ENCODE results near the gene RNF182.
"Not testable (repeated sequence)": the region's sequence is repeated elsewhere in the genome, so short reads cannot be mapped to it uniquely, and the experiment has no call there.

RNF182 gene

DNA sequence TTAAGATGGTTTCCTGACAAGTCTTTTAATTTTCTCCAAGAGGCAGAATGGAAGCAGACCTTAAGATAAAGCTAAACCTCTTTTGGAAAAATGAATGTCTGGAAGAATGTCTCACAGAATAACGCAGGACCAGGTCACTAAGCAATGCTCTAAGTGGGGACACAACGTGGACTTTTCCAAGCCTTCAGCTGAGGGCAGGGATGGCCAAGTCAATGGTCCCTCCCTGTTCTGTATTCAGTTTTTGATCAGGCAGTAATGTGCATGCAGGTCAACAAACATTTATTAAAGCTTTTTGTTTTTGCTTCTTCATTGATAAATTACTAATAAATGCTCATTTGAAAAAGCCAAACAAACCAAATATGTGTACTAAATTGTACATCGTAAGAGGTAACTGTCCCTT is 2.0 kb upstream of the RNF182 start:
- DNase-seq (ENCODE audit: low read depth in 1 of 2, low spot score in 1 of 2) = no peak
- in situ Hi-C loops (cut with HindIII; ENCODE audit: low pct_unique_long_range_greater_than_20kb, low sequenced_read_pairs) = no loop called here
- no peak for TF ChIP-seq JUND (IDR thresholded peaks at IDR 0.05; ENCODE audit: low read depth)

DNA sequence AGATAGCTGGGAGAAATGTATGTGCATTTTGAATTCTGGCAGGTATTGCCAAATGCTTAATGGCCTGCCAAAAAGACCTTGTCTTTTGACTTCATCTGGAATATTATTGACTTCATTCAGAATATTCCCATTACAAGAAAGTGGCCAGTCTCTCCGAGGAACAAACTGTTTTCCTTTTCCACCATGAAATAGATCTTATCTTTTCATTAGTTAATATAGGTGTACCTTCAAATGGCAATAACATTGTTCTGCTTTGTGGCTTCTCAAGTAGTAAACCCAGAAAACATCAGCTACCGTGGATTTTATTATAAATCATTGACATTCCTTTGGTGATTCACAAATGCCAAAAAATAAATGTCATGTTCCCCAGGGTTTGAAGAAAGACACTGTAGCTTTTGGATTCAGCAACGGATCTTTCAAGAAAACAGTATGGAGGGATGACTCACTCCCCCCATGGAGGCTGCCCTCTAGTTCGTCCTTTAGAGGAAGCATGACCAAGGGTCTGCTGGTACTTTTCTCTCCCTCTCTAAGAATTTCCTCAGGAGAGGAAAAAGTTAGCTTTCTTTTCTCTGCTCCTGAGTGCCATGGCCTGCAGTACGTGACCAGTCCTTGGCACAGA is 1.1 kb upstream of the RNF182 start:
- in situ Hi-C loops (cut with HindIII; ENCODE audit: low pct_unique_long_range_greater_than_20kb, low sequenced_read_pairs) = no loop called here
- no peak for DNase-seq (ENCODE audit: low read depth in 1 of 2, low spot score in 1 of 2)
- no peak for TF ChIP-seq JUND (IDR thresholded peaks at IDR 0.05; ENCODE audit: low read depth)

DNA sequence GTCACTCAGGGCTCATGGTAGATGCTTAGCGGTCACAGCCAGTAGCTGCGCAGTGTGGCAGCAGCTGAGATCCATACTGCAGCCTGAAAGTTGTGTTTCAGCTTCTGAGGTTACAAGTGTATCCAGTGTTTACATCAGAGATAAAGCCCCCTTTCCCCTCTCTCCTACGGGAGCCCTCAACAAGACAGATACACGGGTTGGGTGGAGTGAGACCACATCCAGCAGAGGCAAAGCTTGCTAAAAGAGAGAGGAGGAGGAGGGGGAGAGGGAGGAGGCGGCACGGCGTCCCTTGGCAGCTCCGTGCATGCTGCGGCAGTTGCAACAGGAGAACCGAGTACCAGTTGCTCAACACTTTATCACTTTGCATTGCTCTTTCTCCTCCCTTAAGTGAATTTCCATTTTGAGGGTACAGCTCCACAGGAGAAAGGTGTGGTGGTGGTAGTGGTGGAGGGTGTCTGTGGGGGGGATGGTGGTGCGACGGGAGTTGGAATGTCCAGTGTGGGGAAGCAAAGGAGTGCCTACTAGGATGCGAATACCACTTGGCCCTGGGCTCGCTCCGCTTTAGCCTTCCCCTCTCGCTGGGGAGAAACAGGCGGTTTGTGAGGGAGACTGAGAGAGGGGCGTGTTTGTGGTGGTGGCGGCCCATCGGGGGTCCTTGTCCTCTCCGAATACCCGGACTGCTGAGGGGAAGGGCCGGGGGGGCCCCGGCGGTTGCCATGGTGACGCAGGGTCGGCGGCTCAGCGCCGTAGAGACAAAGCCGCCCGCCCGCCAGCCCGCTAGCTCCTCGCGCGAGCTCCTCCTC is 405 bp upstream of the RNF182 start:
- TF ChIP-seq JUND (IDR thresholded peaks at IDR 0.05; ENCODE audit: low read depth) = no peak
- in situ Hi-C loops (cut with HindIII; ENCODE audit: low pct_unique_long_range_greater_than_20kb, low sequenced_read_pairs) = no loop called here
- DNase-seq (ENCODE audit: low read depth in 1 of 2, low spot score in 1 of 2) = peak; percentile 18 to 43

DNA sequence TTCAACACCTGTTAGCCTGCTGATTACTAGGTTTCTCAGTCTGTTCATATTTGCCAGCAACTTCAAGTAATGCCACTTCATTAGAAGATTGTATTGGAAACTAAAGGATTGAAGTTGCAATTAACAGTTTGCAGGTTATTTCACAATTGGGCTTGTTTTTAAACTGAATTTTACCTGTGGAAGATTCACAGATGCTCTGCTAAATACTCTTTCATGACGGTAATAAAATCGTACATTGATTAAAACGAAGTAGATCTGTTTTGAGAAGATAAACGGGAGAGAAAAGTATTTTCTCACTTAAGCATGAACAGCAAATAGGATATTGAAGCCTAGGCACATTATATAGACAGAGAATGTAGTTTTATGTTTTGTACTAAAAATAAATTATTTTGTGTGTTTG is 1.6 kb downstream of the RNF182 start:
- no peak for DNase-seq (ENCODE audit: low read depth in 1 of 2, low spot score in 1 of 2)
- in situ Hi-C loops (cut with HindIII; ENCODE audit: low pct_unique_long_range_greater_than_20kb, low sequenced_read_pairs) = no loop called here
- no peak for TF ChIP-seq JUND (IDR thresholded peaks at IDR 0.05; ENCODE audit: low read depth)

DNA sequence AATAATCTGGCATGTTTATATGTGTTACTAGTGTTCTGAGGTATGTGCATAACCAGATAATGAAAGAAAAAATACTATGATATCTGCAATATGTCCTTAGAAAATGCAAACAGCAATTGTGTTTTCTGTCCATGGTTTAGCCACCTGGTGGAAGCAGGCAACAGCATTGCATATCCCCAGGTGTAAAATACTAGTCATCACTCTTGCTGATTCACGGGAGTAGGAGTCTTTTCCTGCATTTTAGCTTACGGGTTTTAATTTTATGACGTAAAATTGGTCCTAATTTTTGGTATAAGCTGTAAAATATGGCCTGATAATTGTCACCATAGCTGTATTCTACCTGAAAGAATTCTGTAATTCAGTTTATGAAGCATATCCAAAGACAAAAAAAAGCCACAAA is 2.5 kb downstream of the RNF182 start:
- peak; percentile 13 to 59 for DNase-seq (ENCODE audit: low read depth in 1 of 2, low spot score in 1 of 2)
- TF ChIP-seq JUND (IDR thresholded peaks at IDR 0.05; ENCODE audit: low read depth) = no peak
- in situ Hi-C loops (cut with HindIII; ENCODE audit: low pct_unique_long_range_greater_than_20kb, low sequenced_read_pairs) = no loop called here

GRCh38 chr6:13929196-13929595 is 4.4 kb downstream of the RNF182 start:
- TF ChIP-seq JUND (IDR thresholded peaks at IDR 0.05; ENCODE audit: low read depth) = no peak
- in situ Hi-C loops (cut with HindIII; ENCODE audit: low pct_unique_long_range_greater_than_20kb, low sequenced_read_pairs) = no loop called here
- DNase-seq (ENCODE audit: low read depth in 1 of 2, low spot score in 1 of 2) = no peak

DNA sequence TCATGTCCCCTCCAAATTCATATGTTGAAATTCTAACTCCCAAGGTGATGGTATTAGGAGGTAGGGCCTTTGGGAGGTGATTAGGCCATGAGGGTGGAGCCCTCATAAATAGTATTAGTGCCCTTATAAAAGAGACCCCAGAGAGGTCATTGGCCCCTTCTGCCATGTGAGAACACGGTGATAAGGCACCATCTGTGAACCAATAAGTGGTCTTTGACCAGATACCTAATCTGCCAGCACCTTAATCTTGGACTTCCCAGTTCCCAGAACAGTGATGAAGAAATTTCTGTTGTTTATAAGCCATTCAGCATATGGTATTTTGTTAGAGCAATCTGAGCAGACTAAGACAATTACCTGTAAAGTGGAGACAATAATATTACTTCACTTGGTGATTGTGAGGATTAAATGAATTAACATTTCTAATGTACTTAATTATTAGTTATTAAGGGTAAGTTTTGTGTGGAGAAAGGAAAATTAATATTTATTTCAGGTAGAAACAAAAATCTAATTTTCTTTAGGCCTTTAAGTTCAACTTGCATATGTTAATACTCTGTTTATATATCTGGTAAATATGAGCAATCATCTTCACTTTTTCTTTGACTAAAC is 7.1 kb downstream of the RNF182 start:
- in situ Hi-C loops (cut with HindIII; ENCODE audit: low pct_unique_long_range_greater_than_20kb, low sequenced_read_pairs) = no loop called here
- TF ChIP-seq JUND (IDR thresholded peaks at IDR 0.05; ENCODE audit: low read depth) = no peak
- no peak for DNase-seq (ENCODE audit: low read depth in 1 of 2, low spot score in 1 of 2)

DNA sequence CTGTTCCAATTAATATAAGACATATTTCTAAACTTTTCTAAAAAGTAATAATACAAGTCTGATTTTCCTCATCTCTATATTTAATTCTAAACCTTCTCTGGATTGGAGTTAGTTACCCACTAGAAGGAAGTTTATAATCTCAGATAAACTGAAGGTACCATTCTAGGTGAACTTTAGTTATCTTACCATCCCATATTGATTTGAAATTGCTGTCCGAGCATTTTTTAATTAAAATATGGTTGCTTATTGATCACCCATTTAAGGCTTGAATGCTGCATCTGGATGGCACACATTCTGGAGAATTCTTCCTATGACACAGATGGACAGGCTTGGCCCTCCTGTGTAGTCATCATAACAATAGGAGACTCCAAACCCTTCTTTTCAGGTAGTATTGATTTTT is 8.0 kb downstream of the RNF182 start:
- no peak for TF ChIP-seq JUND (IDR thresholded peaks at IDR 0.05; ENCODE audit: low read depth)
- in situ Hi-C loops (cut with HindIII; ENCODE audit: low pct_unique_long_range_greater_than_20kb, low sequenced_read_pairs) = no loop called here
- no peak for DNase-seq (ENCODE audit: low read depth in 1 of 2, low spot score in 1 of 2)

- no peak for TF ChIP-seq JUND (IDR thresholded peaks at IDR 0.05; ENCODE audit: low read depth)
Observed at GRCh38 chr6:13934721-13935120, 10.0 kb downstream of the RNF182 start.

DNA sequence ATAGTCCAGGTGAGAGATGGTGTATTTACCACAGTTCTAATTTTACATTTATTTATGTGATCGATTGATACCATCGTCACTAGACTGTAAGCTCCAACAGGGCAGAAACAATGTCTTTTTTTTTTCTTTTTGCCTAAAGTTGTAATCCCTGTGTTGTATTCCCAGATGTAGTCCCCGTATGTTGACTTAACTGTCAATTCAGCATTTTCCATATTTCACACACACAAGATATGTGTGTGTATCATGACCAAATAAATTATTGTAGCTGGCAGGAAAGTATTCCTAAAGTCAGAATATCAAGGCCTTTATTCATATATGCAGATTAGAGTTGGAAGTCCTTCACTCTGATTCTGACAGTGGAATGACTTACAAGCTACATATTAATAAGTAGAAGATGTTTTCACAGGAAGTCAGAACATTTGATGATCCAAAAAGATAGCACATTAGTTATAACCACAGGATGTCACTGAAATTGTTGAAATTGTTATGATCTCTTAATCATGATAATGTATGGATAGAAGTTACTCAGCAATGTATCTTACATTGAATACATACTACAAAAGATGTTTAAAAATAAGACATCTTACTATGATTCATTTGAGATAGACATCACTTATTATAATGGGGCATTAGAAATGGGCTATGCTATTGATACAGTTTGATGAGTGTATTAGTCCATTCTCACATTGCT is 10.6 kb downstream of the RNF182 start:
- in situ Hi-C loops (cut with HindIII; ENCODE audit: low pct_unique_long_range_greater_than_20kb, low sequenced_read_pairs) = no loop called here
- TF ChIP-seq JUND (IDR thresholded peaks at IDR 0.05; ENCODE audit: low read depth) = no peak

More at GRCh38 chr6:13934721-13935120, 10.0 kb downstream of the RNF182 start:
- in situ Hi-C loops (cut with HindIII; ENCODE audit: low pct_unique_long_range_greater_than_20kb, low sequenced_read_pairs) = no loop called here
- DNase-seq (ENCODE audit: low read depth in 1 of 2, low spot score in 1 of 2) = no peak

GRCh38 chr6:13935881-13936261 is 11.1 kb downstream of the RNF182 start:
- in situ Hi-C loops (cut with HindIII; ENCODE audit: low pct_unique_long_range_greater_than_20kb, low sequenced_read_pairs); DNase-seq (ENCODE audit: low read depth in 1 of 2, low spot score in 1 of 2): not testable (repeated sequence)

More for the DNA sequence above, 10.6 kb downstream of the RNF182 start:
- DNase-seq (ENCODE audit: low read depth in 1 of 2, low spot score in 1 of 2) = no peak

- no peak for DNase-seq (ENCODE audit: low read depth in 1 of 2, low spot score in 1 of 2)
- in situ Hi-C loops (cut with HindIII; ENCODE audit: low pct_unique_long_range_greater_than_20kb, low sequenced_read_pairs) = no loop called here
- TF ChIP-seq JUND (IDR thresholded peaks at IDR 0.05; ENCODE audit: low read depth) = no peak
Observed at GRCh38 chr6:13941902-13942301, 17.1 kb downstream of the RNF182 start.

- no peak for DNase-seq (ENCODE audit: low read depth in 1 of 2, low spot score in 1 of 2)
- TF ChIP-seq JUND (IDR thresholded peaks at IDR 0.05; ENCODE audit: low read depth) = no peak
- in situ Hi-C loops (cut with HindIII; ENCODE audit: low pct_unique_long_range_greater_than_20kb, low sequenced_read_pairs) = no loop called here
Observed at GRCh38 chr6:13943943-13944342, 19.2 kb downstream of the RNF182 start.

Data from T47D (cell line).